KMS-11 (cell line): ENCODE data around the gene IER5.

Experiments used
- H2AFZ ChIP-seq: fragments of 200-600 bp; sonication (generic); 2 replicates; pipeline ENCODE4 v1.6.1; 2016; ENCODE audit warnings: antibody characterized with exemption, mixed run types, low read depth
- H3K27ac ChIP-seq: fragments of 200-600 bp; sonication (generic); 2 replicates; pipeline ENCODE4 v1.6.1; 2016; ENCODE audit warnings: mild to moderate bottlenecking, mixed run types
- H3K27me3 ChIP-seq: fragments of 200-600 bp; sonication (generic); 2 replicates; pipeline ENCODE4 v1.6.1; 2017; ENCODE audit warnings: mild to moderate bottlenecking, low read depth, mixed run types, moderate library complexity; ENCODE audit not compliant: insufficient read depth
- H3K36me3 ChIP-seq: fragments of 200-600 bp; sonication (generic); 2 replicates; pipeline ENCODE4 v1.6.1; 2017; ENCODE audit warnings: mild to moderate bottlenecking, mixed run types; ENCODE audit not compliant: insufficient read depth
- H3K4me1 ChIP-seq: fragments of 200-600 bp; sonication (generic); 2 replicates; pipeline ENCODE4 v1.6.1; 2016; ENCODE audit warnings: mild to moderate bottlenecking, low read depth, mixed run types; ENCODE audit not compliant: poor library complexity, severe bottlenecking
- H3K4me2 ChIP-seq: fragments of 200-600 bp; sonication (generic); 2 replicates; pipeline ENCODE4 v1.7.0; 2016; ENCODE audit warnings: mild to moderate bottlenecking, mixed run types
- H3K4me3 ChIP-seq: fragments of 200-600 bp; sonication (generic); IDR thresholded peaks from 2 replicates; pipeline ENCODE4 v1.6.1; 2017; ENCODE audit warnings: low read depth, low read length, mixed read lengths; ENCODE audit not compliant: insufficient read depth
- H3K79me2 ChIP-seq: fragments of 200-600 bp; sonication (generic); 2 replicates; pipeline ENCODE4 v1.6.1; 2016; ENCODE audit warnings: low read depth, mixed run types; ENCODE audit not compliant: insufficient read depth
- H3K9ac ChIP-seq: fragments of 200-600 bp; sonication (generic); 2 replicates; pipeline ENCODE4 v1.6.1; 2016; ENCODE audit warnings: mild to moderate bottlenecking, mixed run types
- H4K20me1 ChIP-seq: fragments of 200-600 bp; sonication (generic); 2 replicates; pipeline ENCODE4 v1.6.1; 2016; ENCODE audit warnings: mild to moderate bottlenecking, mixed run types; ENCODE audit not compliant: insufficient read depth
- CTCF ChIP-seq: fragments of 200-600 bp; sonication (generic); conservative IDR thresholded peaks from 2 replicates; pipeline ENCODE4 v1.6.1; 2017; ENCODE audit warnings: low read depth, mild to moderate bottlenecking, antibody characterized with exemption, low read length, moderate library complexity, mixed read lengths

Gene IER5

GRCh38 chr1:181089017-181089675 lies 646 bp downstream of the IER5 start:
- no peak for TF ChIP-seq CTCF
- Histone ChIP-seq H3K27ac (peak overlapping the region; percentile 49), H3K27me3 (no peaks in the 10 kb centered on the region), H3K79me2 (peaks cover 34% of the 10 kb centered on the region), H3K4me1 (peaks cover 20% of the 10 kb centered on the region), H3K36me3 (no peaks in the 10 kb centered on the region), H4K20me1 (peaks cover 20% of the 10 kb centered on the region), H3K4me3 (peak overlapping the region; percentile 84), H2AFZ (peak overlapping the region; percentile 61), H3K9ac (peak overlapping the region; percentile 67), H3K4me2 (peak overlapping the region; percentile 85)

GRCh38 chr1:181089676-181090544 lies 1.4 kb downstream of the IER5 start:
- no peak for TF ChIP-seq CTCF
- Histone ChIP-seq H4K20me1 (peaks cover 20% of the 10 kb centered on the region), H3K4me3 (peak overlapping the region; percentile 84), H3K36me3 (no peaks in the 10 kb centered on the region), H3K79me2 (peaks cover 34% of the 10 kb centered on the region), H2AFZ (peak overlapping the region; percentile 61), H3K4me1 (peaks cover 20% of the 10 kb centered on the region), H3K27ac (peak overlapping the region; percentile 49), H3K27me3 (no peaks in the 10 kb centered on the region), H3K4me2 (peak overlapping the region; percentile 85), H3K9ac (peak overlapping the region; percentile 67)

- Histone ChIP-seq H4K20me1 (peaks cover 20% of the 10 kb centered on the region), H3K4me1 (peaks cover 20% of the 10 kb centered on the region), H3K79me2 (peaks cover 34% of the 10 kb centered on the region)
These were observed 2.2 kb downstream of the IER5 start for GRCh38 chr1:181090641-181091126.

More at GRCh38 chr1:181090641-181091126, 2.2 kb downstream of the IER5 start:
- Histone ChIP-seq H2AFZ (peak overlapping the region; percentile 61; the same call in 1 of the 2 replicates), H3K36me3 (no peaks in the 10 kb centered on the region), H3K4me2 (peak overlapping the region; percentile 85), H3K27ac (peak overlapping the region; percentile 49; the same call in 1 of the 2 replicates), H3K4me3 (peak overlapping the region; percentile 84), H3K27me3 (no peaks in the 10 kb centered on the region), H3K9ac (peak overlapping the region; percentile 67; the same call in 1 of the 2 replicates)
- TF ChIP-seq CTCF, result no peak
